Astrocyte (in vitro differentiated cells and primary cell): ENCODE measurements around the gene CES1. TPM values are rescaled to one million over a fixed set of nuclear protein-coding genes. Genes with fewer than 3 reads are reported as not detected.
"Not testable (repeated sequence)": the region's sequence is repeated elsewhere in the genome, so short reads cannot be mapped to it uniquely, and the experiment has no call there.

Experiments used
- DNase-seq: peaks from one replicate; pipeline ENCODE4 v3.0.0-alpha.2; 2010; ENCODE audit warnings: low read depth
- FAIRE-seq: peaks from 2 replicates; lab custom pipeline; 2011; peaks lifted over from hg19 to GRCh38; lab: Jason Lieb, UNC
- H2AFZ ChIP-seq: 2 replicates; pipeline ENCODE4 v1.6.0; 2012; ENCODE audit warnings: low read depth, low read length, inconsistent platforms
- H3K27ac ChIP-seq: 2 replicates; pipeline ENCODE4 v1.5.1; 2011; ENCODE audit warnings: low read depth, low read length, inconsistent platforms
- H3K27me3 ChIP-seq: 2 replicates; pipeline ENCODE4 v1.6.0; 2011; ENCODE audit warnings: low read length, inconsistent platforms; ENCODE audit not compliant: insufficient read depth
- H3K36me3 ChIP-seq: 2 replicates; pipeline ENCODE4 v1.5.1; 2011; ENCODE audit warnings: low read length, inconsistent platforms; ENCODE audit not compliant: insufficient read depth
- H3K4me1 ChIP-seq: 2 replicates; pipeline ENCODE4 v1.5.1; 2011; ENCODE audit warnings: low read length, inconsistent platforms; ENCODE audit not compliant: insufficient read depth
- H3K4me2 ChIP-seq: 2 replicates; pipeline ENCODE4 v1.6.0; 2012; ENCODE audit warnings: low read length, inconsistent platforms
- H3K4me3 ChIP-seq: 2 replicates; pipeline ENCODE4 v1.5.1; 2011; ENCODE audit warnings: low read depth, mild to moderate bottlenecking, low read length, inconsistent platforms; ENCODE audit not compliant: insufficient read depth
- H3K79me2 ChIP-seq: 2 replicates; pipeline ENCODE4 v1.6.0; 2012; ENCODE audit warnings: mild to moderate bottlenecking, low read length, inconsistent platforms; ENCODE audit not compliant: insufficient read depth
- H3K9ac ChIP-seq: 2 replicates; pipeline ENCODE4 v1.6.0; 2012; ENCODE audit warnings: mild to moderate bottlenecking, low read length, inconsistent platforms
- H3K9me3 ChIP-seq: 2 replicates; pipeline ENCODE4 v1.5.1; 2012; ENCODE audit warnings: low read depth, mild to moderate bottlenecking, low read length, inconsistent platforms; ENCODE audit not compliant: insufficient read depth
- H4K20me1 ChIP-seq: 2 replicates; pipeline ENCODE4 v1.6.0; 2012; ENCODE audit warnings: low read length, inconsistent platforms; ENCODE audit not compliant: insufficient read depth
- H3K27ac Mint-ChIP-seq: one replicate; pipeline ENCODE4 v1.8.0; 2021; ENCODE audit warnings: mild to moderate bottlenecking, mixed read lengths; ENCODE audit not compliant: unreplicated experiment
- H3K27me3 Mint-ChIP-seq: one replicate; pipeline ENCODE4 v1.8.0; 2021; ENCODE audit warnings: low read depth, mixed read lengths; ENCODE audit not compliant: unreplicated experiment
- H3K36me3 Mint-ChIP-seq: one replicate; pipeline ENCODE4 v1.8.0; 2021; ENCODE audit warnings: low read depth, mixed read lengths; ENCODE audit not compliant: unreplicated experiment
- H3K4me1 Mint-ChIP-seq: one replicate; pipeline ENCODE4 v1.8.0; 2021; ENCODE audit warnings: low read depth, mixed read lengths; ENCODE audit not compliant: unreplicated experiment
- H3K4me3 Mint-ChIP-seq: one replicate; pipeline ENCODE4 v1.8.0; 2021; ENCODE audit warnings: mild to moderate bottlenecking, moderate library complexity, mixed read lengths; ENCODE audit not compliant: unreplicated experiment
- H3K9me3 Mint-ChIP-seq: one replicate; pipeline ENCODE4 v1.8.0; 2021; ENCODE audit warnings: mild to moderate bottlenecking, mixed read lengths; ENCODE audit not compliant: unreplicated experiment
- CTCF ChIP-seq: IDR thresholded peaks from 2 replicates; pipeline ENCODE4 v1.5.1; 2011; ENCODE audit warnings: low read depth, mild to moderate bottlenecking, inconsistent platforms, low read length, moderate library complexity; ENCODE audit not compliant: insufficient read depth
- EZH2 ChIP-seq: IDR thresholded peaks from 2 replicates; pipeline ENCODE4 v1.6.1; 2012; ENCODE audit warnings: mild to moderate bottlenecking, low read length, inconsistent platforms; ENCODE audit not compliant: insufficient read depth
- total RNA-seq: library from RNA; stranded (reverse); gene quantifications from 2 replicates; pipeline ENCODE4 v1.2.1, GENCODE V29; 2021

CES1 gene
- total RNA-seq, 1 donor from 2014 or later, result not detected

- FAIRE-seq, result no peak
- TF ChIP-seq CTCF (no peak), EZH2 (no peak)
- no peaks in the 10 kb centered on the region for H3K27me3 ChIP-seq
- no peak overlapping the region for H3K4me3 Mint-ChIP-seq
- H3K9me3 ChIP-seq, result no peaks in the 10 kb centered on the region
- no peaks in the 10 kb centered on the region for H3K36me3 Mint-ChIP-seq
- H3K36me3 ChIP-seq, result no peaks in the 10 kb centered on the region
- no peak overlapping the region for H3K27ac Mint-ChIP-seq
- H3K27ac ChIP-seq, result no peak overlapping the region
- no peak overlapping the region for H3K4me3 ChIP-seq
- no peak overlapping the region for H2AFZ ChIP-seq
- no peaks in the 10 kb centered on the region for H3K4me1 Mint-ChIP-seq
- H3K4me2 ChIP-seq, result no peak overlapping the region
- H3K27me3 Mint-ChIP-seq, result peaks cover 35% of the 10 kb centered on the region
- no peaks in the 10 kb centered on the region for H4K20me1 ChIP-seq
- no peaks in the 10 kb centered on the region for H3K9me3 Mint-ChIP-seq
- no peak overlapping the region for H3K9ac ChIP-seq
- no peaks in the 10 kb centered on the region for H3K79me2 ChIP-seq
- no peaks in the 10 kb centered on the region for H3K4me1 ChIP-seq
- DNase-seq, result no peak
Measured at GRCh38 chr16:55809851-55810250, 23.0 kb downstream of the CES1 start.

GRCh38 chr16:55809386-55809785 is 23.5 kb downstream of the CES1 start:
- Histone ChIP-seq H3K27me3 (no peaks in the 10 kb centered on the region), H2AFZ (no peak overlapping the region), H3K9ac (no peak overlapping the region), H4K20me1 (no peaks in the 10 kb centered on the region), H3K79me2 (no peaks in the 10 kb centered on the region), H3K4me1 (no peaks in the 10 kb centered on the region), H3K4me2 (no peak overlapping the region), H3K36me3 (no peaks in the 10 kb centered on the region), H3K27ac (no peak overlapping the region), H3K9me3 (no peaks in the 10 kb centered on the region), H3K4me3 (no peak overlapping the region)
- Mint-ChIP-seq H3K27ac (no peak overlapping the region), H3K4me3 (no peak overlapping the region), H3K27me3 (peaks cover 32% of the 10 kb centered on the region), H3K36me3 (no peaks in the 10 kb centered on the region), H3K9me3 (no peaks in the 10 kb centered on the region), H3K4me1 (no peaks in the 10 kb centered on the region)
- DNase-seq (no peak), FAIRE-seq (no peak)
- no peak for TF ChIP-seq EZH2
- TF ChIP-seq CTCF, result no peak

DNA sequence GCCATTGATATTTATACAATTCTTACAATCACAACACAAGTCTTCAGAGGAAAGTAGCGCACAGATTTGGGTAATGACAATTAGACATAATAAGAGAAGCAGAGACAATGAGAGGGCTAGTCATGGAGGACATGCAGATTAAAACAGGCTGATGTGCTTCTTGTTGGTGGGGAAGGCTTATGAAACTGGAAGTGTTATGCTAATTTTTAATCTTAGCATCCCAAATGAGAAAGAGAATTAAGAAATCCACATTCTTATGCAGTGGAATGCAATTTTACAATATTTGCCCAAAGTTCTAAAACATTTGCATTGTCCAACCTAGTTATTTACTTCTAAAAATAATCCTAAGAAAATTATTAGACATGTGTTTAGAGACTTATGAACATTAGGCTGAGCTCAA is 24.6 kb downstream of the CES1 start:
- not testable (repeated sequence) for H3K4me2 ChIP-seq, H2AFZ ChIP-seq, H3K27ac ChIP-seq, H3K27ac Mint-ChIP-seq, FAIRE-seq, H3K9me3 ChIP-seq, DNase-seq, H3K4me1 Mint-ChIP-seq, H4K20me1 ChIP-seq, H3K79me2 ChIP-seq, H3K36me3 ChIP-seq, H3K27me3 ChIP-seq, H3K4me3 ChIP-seq, H3K36me3 Mint-ChIP-seq, H3K4me3 Mint-ChIP-seq, H3K9me3 Mint-ChIP-seq, H3K4me1 ChIP-seq, H3K9ac ChIP-seq
- peaks cover 25% of the 10 kb centered on the region for H3K27me3 Mint-ChIP-seq

DNA sequence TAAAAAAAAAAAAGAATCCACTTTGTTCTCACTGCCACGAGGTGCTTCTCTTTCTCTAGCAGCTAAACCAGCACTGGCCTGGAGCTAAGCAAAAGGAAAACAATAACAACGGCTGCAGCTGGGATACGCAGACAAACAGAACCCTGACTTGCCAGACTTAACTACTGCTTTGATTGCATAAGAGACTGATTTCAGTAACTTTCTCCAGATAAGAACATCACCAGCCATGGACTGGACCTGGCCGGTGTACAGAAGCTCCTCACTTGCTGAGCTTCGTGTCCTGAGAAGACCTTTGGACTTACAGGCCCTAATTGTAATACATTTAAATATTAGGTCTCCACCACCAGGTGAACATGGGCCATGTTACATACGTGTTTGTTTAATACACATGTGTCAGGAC is 27.8 kb downstream of the CES1 start:
- not testable (repeated sequence) for H3K9me3 ChIP-seq, H3K27me3 Mint-ChIP-seq, H3K27me3 ChIP-seq, H3K79me2 ChIP-seq, H3K4me3 Mint-ChIP-seq, H3K36me3 Mint-ChIP-seq, H3K9ac ChIP-seq, H3K4me1 Mint-ChIP-seq, H4K20me1 ChIP-seq, H3K27ac ChIP-seq, H3K4me2 ChIP-seq, FAIRE-seq, H3K4me3 ChIP-seq, H2AFZ ChIP-seq, H3K36me3 ChIP-seq, H3K4me1 ChIP-seq, DNase-seq, H3K27ac Mint-ChIP-seq, H3K9me3 Mint-ChIP-seq

DNA sequence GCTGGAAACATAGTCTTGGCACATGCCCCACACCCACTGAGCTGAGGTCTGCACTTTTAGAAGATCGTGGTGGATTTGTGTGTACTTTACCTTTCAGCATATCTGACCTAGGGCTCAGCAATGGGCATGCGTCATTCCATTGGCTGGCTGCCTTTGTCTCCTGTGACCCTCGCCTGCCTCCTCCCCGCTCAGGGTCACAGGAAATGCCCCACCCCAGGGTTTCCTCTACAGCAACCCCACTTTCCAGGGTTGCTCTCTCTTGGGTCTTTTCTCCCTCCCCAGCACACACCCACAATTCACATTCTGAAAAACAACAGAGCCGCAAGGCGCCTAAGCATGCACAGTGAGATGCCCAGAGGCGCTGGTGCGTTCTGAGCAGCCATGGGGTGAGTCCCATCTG is 29.2 kb downstream of the CES1 start:
- not testable (repeated sequence) for FAIRE-seq, H3K9me3 ChIP-seq, H3K36me3 Mint-ChIP-seq, H3K9ac ChIP-seq, H3K4me3 Mint-ChIP-seq, H3K4me2 ChIP-seq, H3K27ac Mint-ChIP-seq, H3K27ac ChIP-seq, H2AFZ ChIP-seq, H4K20me1 ChIP-seq, H3K9me3 Mint-ChIP-seq, H3K4me1 Mint-ChIP-seq, H3K4me3 ChIP-seq, DNase-seq, H3K36me3 ChIP-seq, H3K79me2 ChIP-seq, H3K27me3 ChIP-seq, H3K27me3 Mint-ChIP-seq, H3K4me1 ChIP-seq
